Mucosa of rectum (tissue), 2 donors: ENCODE data around the gene RAB10.
"Not testable (repeated sequence)": the region's sequence is repeated elsewhere in the genome, so short reads cannot be mapped to it uniquely, and the experiment has no call there.

Source experiments
- H3K27ac ChIP-seq, 2 donors: one replicate each; pipeline ENCODE4 v1.7.0; 2013; ENCODE audit warnings: inconsistent platforms in 2 of 2, low read depth in 2 of 2, low read length in 2 of 2
- H3K27me3 ChIP-seq, 2 donors: one replicate each; pipeline ENCODE4 v1.7.0; 2013; ENCODE audit warnings: low read length in 2 of 2; ENCODE audit not compliant: control insufficient read depth in 2 of 2, insufficient read depth in 2 of 2
- H3K36me3 ChIP-seq, 2 donors: one replicate each; pipeline ENCODE4 v1.7.0; 2013; ENCODE audit warnings: low read length in 2 of 2; ENCODE audit not compliant: control insufficient read depth in 2 of 2, insufficient read depth in 2 of 2
- H3K4me1 ChIP-seq, 2 donors: one replicate each; pipeline ENCODE4 v1.7.0; 2013; ENCODE audit warnings: low read length in 2 of 2, mild to moderate bottlenecking in 1 of 2; ENCODE audit not compliant: control insufficient read depth in 2 of 2, insufficient read depth in 2 of 2
- H3K4me3 ChIP-seq, 2 donors: one replicate each; pipeline ENCODE4 v1.7.0; 2013; ENCODE audit warnings: low read length in 2 of 2
- H3K9ac ChIP-seq, 2 donors: one replicate each; pipeline ENCODE4 v1.7.0; 2013; ENCODE audit warnings: low read length in 2 of 2, low read depth in 1 of 2, mild to moderate bottlenecking in 1 of 2
- H3K9me3 ChIP-seq, 2 donors: one replicate each; pipeline ENCODE4 v1.7.0; 2013; ENCODE audit warnings: low read length in 2 of 2; ENCODE audit not compliant: control insufficient read depth in 2 of 2
- donor health status: healthy.
- donor health status: Normal muscosa, but diverticular disease.

RAB10 gene

GRCh38 chr2:26033818-26034636 lies at the start of gene RAB10:
RAB10 (plus strand) TSS chr2:26034084; CDS start chr2:26034609, 525 bp downstream.
- H3K4me1 ChIP-seq, result peaks cover 10 to 22% of the 10 kb centered on the region in 2 donors
- peak within 1 kb of the TSS; percentile 93 to 98 for H3K27ac ChIP-seq
- peak within 1 kb of the TSS; percentile 94 to 96 for H3K4me3 ChIP-seq
- peaks cover 0 to 2% of the 10 kb centered on the region in 2 donors for H3K36me3 ChIP-seq
- no peaks in the 10 kb centered on the region for H3K9me3 ChIP-seq
- no peaks in the 10 kb centered on the region for H3K27me3 ChIP-seq
- peak within 1 kb of the TSS; percentile 92 to 93 for H3K9ac ChIP-seq

- Histone ChIP-seq H3K4me3 (no peak overlapping the region), H3K4me1 (peaks cover 6% of the 10 kb centered on the region in 2 donors), H3K9me3 (no peaks in the 10 kb centered on the region), H3K36me3 (no peaks in the 10 kb centered on the region), H3K27ac (no peak overlapping the region), H3K27me3 (no peaks in the 10 kb centered on the region), H3K9ac (no peak overlapping the region)
Observed at GRCh38 chr2:25988134-25988533, 45.8 kb upstream of the RAB10 start.

- Histone ChIP-seq H3K36me3 (no peaks in the 10 kb centered on the region), H3K9ac (no peak overlapping the region), H3K9me3 (no peaks in the 10 kb centered on the region), H3K4me1 (peaks cover 6% of the 10 kb centered on the region in 2 donors), H3K27ac (no peak overlapping the region), H3K4me3 (no peak overlapping the region), H3K27me3 (no peaks in the 10 kb centered on the region)
Observed at GRCh38 chr2:25989154-25989553, 44.7 kb upstream of the RAB10 start.

GRCh38 chr2:25991965-25992364 lies 41.9 kb upstream of the RAB10 start:
- peak overlapping the region in 1 of 2 donors; percentile 50 for H3K9ac ChIP-seq

GRCh38 chr2:25992556-25992955 lies 41.3 kb upstream of the RAB10 start:
- no peaks in the 10 kb centered on the region for H3K36me3 ChIP-seq
- H3K9me3 ChIP-seq, result no peaks in the 10 kb centered on the region
- peaks cover 6 to 7% of the 10 kb centered on the region in 2 donors for H3K4me1 ChIP-seq
- H3K27me3 ChIP-seq, result no peaks in the 10 kb centered on the region
- H3K4me3 ChIP-seq, result no peak overlapping the region
- no peak overlapping the region for H3K27ac ChIP-seq
- H3K9ac ChIP-seq, result no peak overlapping the region

More at GRCh38 chr2:25991965-25992364, 41.9 kb upstream of the RAB10 start:
- Histone ChIP-seq H3K9me3 (no peaks in the 10 kb centered on the region), H3K27ac (peak overlapping the region; percentile 17 to 19), H3K4me3 (peak overlapping the region in 1 of 2 donors; percentile 45), H3K4me1 (peaks cover 6% of the 10 kb centered on the region in 2 donors), H3K27me3 (no peaks in the 10 kb centered on the region), H3K36me3 (no peaks in the 10 kb centered on the region)

GRCh38 chr2:25993049-25993448 lies 40.8 kb upstream of the RAB10 start:
- Histone ChIP-seq H3K4me3 (no peak overlapping the region), H3K9me3 (no peaks in the 10 kb centered on the region), H3K27ac (no peak overlapping the region), H3K9ac (no peak overlapping the region), H3K27me3 (no peaks in the 10 kb centered on the region), H3K4me1 (peaks cover 6 to 9% of the 10 kb centered on the region in 2 donors), H3K36me3 (no peaks in the 10 kb centered on the region)

GRCh38 chr2:25994509-25994908 lies 39.4 kb upstream of the RAB10 start:
- Histone ChIP-seq H3K4me1 (peaks cover 6 to 9% of the 10 kb centered on the region in 2 donors), H3K9ac (no peak overlapping the region), H3K36me3 (no peaks in the 10 kb centered on the region), H3K9me3 (no peaks in the 10 kb centered on the region), H3K4me3 (no peak overlapping the region), H3K27ac (no peak overlapping the region), H3K27me3 (no peaks in the 10 kb centered on the region)

- Histone ChIP-seq H3K9ac (no peak overlapping the region), H3K27ac (no peak overlapping the region), H3K27me3 (no peaks in the 10 kb centered on the region), H3K36me3 (no peaks in the 10 kb centered on the region), H3K9me3 (no peaks in the 10 kb centered on the region), H3K4me1 (peaks cover 9 to 10% of the 10 kb centered on the region in 2 donors), H3K4me3 (no peak overlapping the region)
Observed at GRCh38 chr2:25996844-25997243, 37.0 kb upstream of the RAB10 start.

GRCh38 chr2:25998816-25999383 lies 35.0 kb upstream of the RAB10 start:
- not testable (repeated sequence) for H3K4me1 ChIP-seq, H3K27me3 ChIP-seq, H3K36me3 ChIP-seq, H3K9ac ChIP-seq, H3K4me3 ChIP-seq, H3K9me3 ChIP-seq, H3K27ac ChIP-seq

GRCh38 chr2:25999406-25999805 lies 34.5 kb upstream of the RAB10 start:
- not testable (repeated sequence) for H3K4me1 ChIP-seq, H3K9me3 ChIP-seq, H3K9ac ChIP-seq, H3K27ac ChIP-seq, H3K4me3 ChIP-seq, H3K36me3 ChIP-seq, H3K27me3 ChIP-seq
